Thyroid gland (tissue), 4 donors: ENCODE measurements around the gene SF3B2. TPM values are rescaled to one million over a fixed set of nuclear protein-coding genes. Genes with fewer than 3 reads are reported as not detected.

Experiments used
- DNase-seq, 2 donors: peaks; one replicate each; pipeline ENCODE4 v3.0.0-alpha.2; 2019
- H3K27ac ChIP-seq, 3 donors: fragments of 200-600 bp; sonication (generic); 1 replicate in 2 of 3; 2 replicates in 1 of 3; pipeline ENCODE4 v1.5.1; 2016 to 2019; ENCODE audit warnings: mild to moderate bottlenecking in 1 of 3, moderate library complexity in 1 of 3
- H3K27me3 ChIP-seq: fragments of 200-600 bp; sonication (generic); one replicate; pipeline ENCODE4 v1.5.1; 2019
- H3K36me3 ChIP-seq, 2 donors: fragments of 200-600 bp; sonication (generic); one replicate each; pipeline ENCODE4 v1.5.1; 2016 to 2019
- H3K4me1 ChIP-seq, 2 donors: fragments of 200-600 bp; sonication (generic); one replicate each; pipeline ENCODE4 v1.5.1; 2017 to 2019
- H3K4me3 ChIP-seq, 3 donors: fragments of 200-600 bp; sonication (generic); replicated peaks in 1 of 3; 1 replicate in 2 of 3; 2 replicates in 1 of 3; pipeline ENCODE4 v1.5.1; 2016; ENCODE audit warnings: mild to moderate bottlenecking in 1 of 3
- H3K9me3 ChIP-seq: fragments of 200-600 bp; sonication (generic); one replicate; pipeline ENCODE4 v1.5.1; 2017
- POLR2A ChIP-seq, 2 donors: fragments of 450-650 bp; IDR thresholded peaks; one replicate each; pipeline ENCODE4 v1.6.1; 2017; ENCODE audit warnings: antibody characterized with exemption in 2 of 2, mild to moderate bottlenecking in 2 of 2, moderate library complexity in 1 of 2
- WGBS, 2 donors: methylation state at CpG; one replicate each; pipeline ENCODE4 v1.1.5; 2017; 5-methylcytosine and 5-hydroxymethylcytosine counted together
- intact Hi-C: fragments of 100-400 bp; cut with DNase I; formaldehyde crosslinking; loops from one replicate; pipeline ENCODE4 v1.15.1; 2023
- total RNA-seq, 4 donors: library from RNA; depleted of rRNA; stranded (reverse); fragments of >200 nt; gene quantifications; one replicate each; pipeline ENCODE4 v1.2.3, GENCODE V29; 2016
- TF ChIP-seq, protein P1 (sequence below), 6 experiments: fragments of 200-600 bp in 3 of 6; fragments of 450-650 bp in 3 of 6; sonication (generic) in 3 of 6; IDR thresholded peaks; one replicate each; pipeline ENCODE4 v1.5.1; 2016 to 2019; ENCODE audit warnings: antibody characterized with exemption in 6 of 6, mild to moderate bottlenecking in 2 of 6, inconsistent platforms in 1 of 6, moderate library complexity in 1 of 6

Gene SF3B2
- total RNA-seq, 4 donors from 2014 or later, result 149 to 231 (median 158) TPM

DNA sequence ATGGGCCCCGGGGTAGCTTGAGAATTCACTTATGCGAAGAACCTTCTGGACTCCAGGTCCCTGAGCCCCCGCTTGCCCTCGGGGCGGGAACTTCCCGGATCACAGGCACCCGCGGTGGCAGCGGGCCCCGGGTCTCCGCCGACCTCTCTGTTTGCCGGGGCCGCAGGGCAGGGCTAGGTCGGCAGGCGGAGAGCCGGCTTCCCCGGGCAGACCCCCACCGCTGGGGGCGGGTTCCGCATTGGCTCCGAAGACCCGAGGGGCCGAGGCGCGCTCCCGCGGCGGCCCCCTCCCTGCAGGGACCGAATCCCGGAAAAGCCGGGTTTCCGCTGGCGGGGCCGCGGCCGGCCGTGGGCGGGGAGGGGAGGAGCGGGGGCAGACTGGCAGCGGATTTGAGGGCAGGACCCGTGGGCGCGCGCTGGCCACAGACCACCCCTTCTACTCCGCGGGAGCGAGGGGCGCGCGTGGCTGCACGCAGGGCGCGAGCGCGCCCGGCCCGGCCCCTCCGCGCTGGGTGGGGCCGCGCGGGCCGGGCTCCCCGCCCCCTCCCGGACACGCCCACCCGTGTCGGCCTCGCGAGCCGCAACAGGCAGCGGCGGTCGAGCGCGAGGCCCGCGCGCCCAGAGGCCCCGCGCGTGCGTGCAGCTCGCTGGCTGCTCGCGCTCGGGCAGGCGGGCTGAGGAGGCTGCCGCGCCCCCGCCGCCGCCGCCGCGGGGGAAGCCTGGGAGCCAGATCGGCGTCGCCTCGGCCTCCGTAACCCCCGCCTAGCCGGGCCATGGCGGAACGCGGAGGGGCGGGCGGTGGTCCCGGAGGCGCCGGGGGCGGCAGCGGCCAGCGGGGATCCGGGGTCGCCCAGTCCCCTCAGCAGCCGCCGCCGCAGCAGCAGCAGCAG lies 17.8 kb downstream of the SF3B2 start, which contains the start of gene PACS1:
PACS1 (plus strand) TSS at position 558 of the 889 bp plus-strand sequence; CDS start at position 773, 215 bp downstream.
- Histone ChIP-seq H3K27ac (peak within 1 kb of the TSS; percentile 92 to 98 (median 97)), H3K4me3 (peak within 1 kb of the TSS; percentile 35 to 99 (median 70)), H3K9me3 (no peaks in the 10 kb centered on the region), H3K4me1 (peaks cover 27 to 31% of the 10 kb centered on the region in 2 donors), H3K27me3 (no peaks in the 10 kb centered on the region), H3K36me3 (peaks cover 34 to 38% of the 10 kb centered on the region in 2 donors)
- intact Hi-C loops, result loop anchor here (5.0 to 10.0 kb wide), 2 partner anchors 62 to 145 kb away; no protein-coding TSS in a partner anchor
- peak; percentile 6 to 79 for TF ChIP-seq POLR2A (IDR thresholded peaks at IDR 0.05)
- TF ChIP-seq, protein P1, sequence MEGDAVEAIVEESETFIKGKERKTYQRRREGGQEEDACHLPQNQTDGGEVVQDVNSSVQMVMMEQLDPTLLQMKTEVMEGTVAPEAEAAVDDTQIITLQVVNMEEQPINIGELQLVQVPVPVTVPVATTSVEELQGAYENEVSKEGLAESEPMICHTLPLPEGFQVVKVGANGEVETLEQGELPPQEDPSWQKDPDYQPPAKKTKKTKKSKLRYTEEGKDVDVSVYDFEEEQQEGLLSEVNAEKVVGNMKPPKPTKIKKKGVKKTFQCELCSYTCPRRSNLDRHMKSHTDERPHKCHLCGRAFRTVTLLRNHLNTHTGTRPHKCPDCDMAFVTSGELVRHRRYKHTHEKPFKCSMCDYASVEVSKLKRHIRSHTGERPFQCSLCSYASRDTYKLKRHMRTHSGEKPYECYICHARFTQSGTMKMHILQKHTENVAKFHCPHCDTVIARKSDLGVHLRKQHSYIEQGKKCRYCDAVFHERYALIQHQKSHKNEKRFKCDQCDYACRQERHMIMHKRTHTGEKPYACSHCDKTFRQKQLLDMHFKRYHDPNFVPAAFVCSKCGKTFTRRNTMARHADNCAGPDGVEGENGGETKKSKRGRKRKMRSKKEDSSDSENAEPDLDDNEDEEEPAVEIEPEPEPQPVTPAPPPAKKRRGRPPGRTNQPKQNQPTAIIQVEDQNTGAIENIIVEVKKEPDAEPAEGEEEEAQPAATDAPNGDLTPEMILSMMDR (IDR thresholded peaks at IDR 0.05), result peak in 2 of 6 experiments; percentile 11 to 16
- peak; percentile 75 to 79 for DNase-seq
- 0% methylated on average over 3 to 8 of the region's 120 CpGs for WGBS, 2 donors

DNA sequence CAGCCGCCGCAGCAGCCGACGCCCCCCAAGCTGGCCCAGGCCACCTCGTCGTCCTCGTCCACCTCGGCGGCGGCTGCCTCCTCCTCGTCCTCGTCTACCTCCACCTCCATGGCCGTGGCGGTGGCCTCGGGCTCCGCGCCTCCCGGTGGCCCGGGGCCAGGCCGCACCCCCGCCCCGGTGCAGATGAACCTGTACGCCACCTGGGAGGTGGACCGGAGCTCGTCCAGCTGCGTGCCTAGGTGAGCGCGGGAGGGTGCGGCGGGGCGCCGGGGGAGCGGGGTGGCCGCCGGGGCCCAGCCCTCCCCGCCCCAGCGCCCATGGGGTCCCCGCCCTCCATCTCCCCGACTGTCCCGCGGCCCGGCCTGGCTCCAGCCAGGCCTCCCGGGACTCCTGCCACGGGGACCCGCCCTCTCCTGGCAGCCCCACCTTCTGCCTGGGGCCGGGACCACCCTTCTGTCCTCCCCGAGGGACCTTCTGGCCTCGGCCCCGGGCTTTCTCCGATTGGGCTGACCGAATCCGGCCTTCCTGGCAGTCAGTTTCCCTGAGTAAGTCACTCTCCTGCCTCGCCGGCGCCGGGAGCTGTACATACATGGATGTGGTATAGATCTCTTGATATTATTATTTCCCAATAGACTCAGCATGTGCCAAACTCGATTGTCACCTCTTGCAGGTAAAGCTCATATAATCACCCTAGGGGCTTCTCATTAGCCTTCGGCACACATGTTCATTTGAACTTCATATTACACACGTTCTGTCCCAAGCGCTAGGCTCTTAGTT lies 18.6 kb downstream of the SF3B2 start:
- DNase-seq, result peak; percentile 51 to 52
- Histone ChIP-seq H3K4me3 (peak overlapping the region; percentile 35 to 99 (median 56)), H3K27ac (peak overlapping the region; percentile 72 to 94 (median 78)), H3K9me3 (no peaks in the 10 kb centered on the region), H3K36me3 (peaks cover 30% of the 10 kb centered on the region in 2 donors), H3K27me3 (no peaks in the 10 kb centered on the region), H3K4me1 (peaks cover 27 to 31% of the 10 kb centered on the region in 2 donors)
- intact Hi-C loops, result loop anchor here (10.0 kb wide), 1 partner anchor 144 kb away; no protein-coding TSS in a partner anchor
- 3 to 7% methylated on average over 13 to 29 of the region's 60 CpGs for WGBS, 2 donors
- TF ChIP-seq POLR2A (IDR thresholded peaks at IDR 0.05), result no peak
- TF ChIP-seq, protein P1 (IDR thresholded peaks at IDR 0.05), result no peak

DNA sequence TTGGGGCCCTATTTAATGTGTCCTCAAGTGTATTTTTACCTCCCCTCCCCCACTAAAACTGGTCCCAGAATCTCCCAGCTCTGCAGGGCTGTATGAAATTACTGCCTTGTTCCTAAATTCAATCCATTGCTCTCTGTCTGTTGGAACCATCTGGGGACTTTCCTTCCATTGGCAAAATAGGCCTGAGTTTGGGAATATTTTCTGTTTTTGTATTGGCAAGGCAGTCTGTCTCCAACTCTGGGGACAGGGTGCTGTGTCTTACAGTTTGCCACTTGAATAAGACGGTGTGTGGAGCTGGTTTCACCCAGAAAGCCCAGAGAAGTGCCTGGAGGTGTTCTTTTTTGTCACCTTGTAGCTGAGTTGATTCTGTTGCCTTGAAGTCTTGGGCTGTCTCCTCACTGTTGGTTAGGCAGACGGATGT lies 19.2 kb downstream of the SF3B2 start:
- Histone ChIP-seq H3K27ac (peak overlapping the region; percentile 72 to 94 (median 78)), H3K9me3 (no peaks in the 10 kb centered on the region), H3K4me3 (peak overlapping the region; percentile 35 to 99 (median 56)), H3K4me1 (peaks cover 27 to 31% of the 10 kb centered on the region in 2 donors), H3K27me3 (no peaks in the 10 kb centered on the region), H3K36me3 (peaks cover 24% of the 10 kb centered on the region in 2 donors)
- no peak for TF ChIP-seq POLR2A (IDR thresholded peaks at IDR 0.05)
- TF ChIP-seq, protein P1 (IDR thresholded peaks at IDR 0.05), result no peak
- peak in 1 of 2 donors; percentile 20 for DNase-seq
- 27 to 34% methylated on average over 2 of the region's 2 CpGs for WGBS, 2 donors
- intact Hi-C loops, result loop anchor here (10.0 kb wide), 1 partner anchor 143 kb away; no protein-coding TSS in a partner anchor

DNA sequence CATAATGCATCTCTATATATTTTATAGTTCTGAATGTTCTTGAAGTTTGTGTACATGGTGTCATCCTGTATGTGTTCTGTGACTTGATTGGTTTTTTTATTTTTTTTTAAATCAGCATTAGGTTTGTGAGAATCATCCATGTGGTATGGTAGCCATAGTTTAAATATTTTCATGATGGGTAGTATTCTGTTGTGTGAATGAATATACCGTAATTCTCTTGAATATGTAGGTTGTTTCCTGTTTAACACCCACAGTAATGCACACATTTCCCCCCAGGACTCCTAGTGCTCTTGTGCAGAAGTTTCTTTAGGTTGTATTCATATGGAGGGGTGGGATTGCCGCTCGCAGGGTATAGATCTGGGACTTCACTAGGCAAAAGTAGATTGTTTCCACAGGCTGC lies 19.9 kb downstream of the SF3B2 start:
- Histone ChIP-seq H3K4me3 (no peak overlapping the region), H3K27me3 (no peaks in the 10 kb centered on the region), H3K4me1 (peaks cover 34 to 35% of the 10 kb centered on the region in 2 donors), H3K36me3 (peaks cover 17% of the 10 kb centered on the region in 2 donors), H3K27ac (peak overlapping the region in 1 of 3 donors; percentile 78), H3K9me3 (no peaks in the 10 kb centered on the region)
- 90 to 93% methylated on average over 3 of the region's 3 CpGs for WGBS, 2 donors
- intact Hi-C loops, result loop anchor here (10.0 kb wide), 1 partner anchor 143 kb away; no protein-coding TSS in a partner anchor
- DNase-seq, result no peak
- TF ChIP-seq POLR2A (IDR thresholded peaks at IDR 0.05), result no peak

DNA sequence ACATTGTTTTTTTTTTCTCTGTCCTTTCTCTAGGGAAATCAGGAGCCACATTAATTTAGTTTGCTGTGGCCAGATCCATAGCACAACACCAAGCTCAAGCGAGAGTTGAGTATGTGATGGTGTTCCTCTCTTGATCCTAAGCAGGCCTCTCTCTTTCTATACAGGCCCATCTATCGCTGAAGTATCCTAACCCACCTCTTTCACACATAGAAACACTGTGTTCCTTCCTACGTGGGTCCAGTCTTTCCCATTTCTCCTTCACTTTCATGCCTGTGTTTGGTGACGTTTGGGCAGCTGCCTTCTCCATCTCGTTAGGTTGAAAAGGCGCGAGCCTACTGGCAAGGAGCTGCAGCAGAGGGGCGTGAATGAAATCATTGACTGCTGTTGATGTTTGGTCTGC lies 20.4 kb downstream of the SF3B2 start:
- Histone ChIP-seq H3K4me1 (peaks cover 37 to 38% of the 10 kb centered on the region in 2 donors), H3K9me3 (no peaks in the 10 kb centered on the region), H3K4me3 (no peak overlapping the region), H3K27me3 (no peaks in the 10 kb centered on the region), H3K27ac (no peak overlapping the region), H3K36me3 (peaks cover 13% of the 10 kb centered on the region in 2 donors)
- intact Hi-C loops, result loop anchor here (10.0 kb wide), 1 partner anchor 142 kb away; no protein-coding TSS in a partner anchor
- WGBS, 2 donors, result 88 to 90% methylated on average over 8 of the region's 8 CpGs
- TF ChIP-seq, protein P1 (IDR thresholded peaks at IDR 0.05), result no peak
- DNase-seq, result no peak
